Activated CD4-positive, alpha-beta T cell treated with anti-CD3 and anti-CD28 coated beads for 24 hours (primary cell): ENCODE measurements around the gene DNAAF2.
"Not testable (repeated sequence)": the region's sequence is repeated elsewhere in the genome, so short reads cannot be mapped to it uniquely, and the experiment has no call there.

Source experiments
- DNase-seq, 2 donors: peaks; one replicate each; pipeline ENCODE4 v3.0.0-alpha.2; 2020; ENCODE audit warnings: low read depth in 2 of 2

DNAAF2 gene

DNA sequence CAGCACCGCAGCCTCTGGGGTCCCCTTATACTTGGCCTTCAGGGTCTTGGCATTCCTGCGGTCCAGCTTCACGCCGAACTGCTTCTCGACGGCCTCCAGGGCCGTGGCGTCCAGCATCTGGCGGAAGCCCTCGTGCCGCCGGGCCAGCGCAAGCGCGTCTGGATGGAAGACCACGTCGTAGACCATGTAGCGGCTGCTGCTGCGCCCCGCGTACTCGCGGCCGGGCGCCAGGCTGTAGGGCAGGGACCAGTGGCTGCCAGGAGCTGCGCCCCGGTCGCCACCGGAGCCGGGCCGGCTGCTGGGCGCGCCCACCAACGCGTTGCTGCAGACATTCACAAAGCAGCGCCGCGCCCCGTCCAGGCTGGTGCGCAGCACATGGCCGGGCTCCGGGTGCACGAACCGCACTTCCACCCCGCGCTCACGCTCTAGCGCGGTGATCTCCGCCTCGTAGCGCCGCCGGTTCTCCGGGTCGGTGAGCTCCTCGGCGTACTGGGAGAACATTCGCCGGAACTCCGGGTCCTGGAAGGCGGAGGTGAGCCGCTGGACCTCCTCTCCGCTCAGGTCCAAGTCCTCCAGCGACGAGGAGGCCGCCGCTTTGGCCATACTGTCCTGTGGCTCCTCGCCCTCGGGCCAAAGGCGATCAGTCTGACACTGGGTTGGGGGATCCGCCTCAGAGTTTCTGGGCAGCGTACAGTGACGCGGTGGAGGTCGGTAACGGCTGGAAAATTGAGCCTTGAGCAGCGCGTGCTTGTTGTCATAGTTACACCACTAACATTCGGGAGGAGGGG, at the start of gene DNAAF2:
Gene DNAAF2, minus strand, starts transcription at position 698 of the 788 bp plus-strand sequence. Its CDS starts 95 bp downstream, at position 603.
- DNase-seq = peak; percentile 36 to 38

GRCh38 chr14:49679271-49679670, 44.2 kb upstream of the DNAAF2 start:
- DNase-seq = no peak

GRCh38 chr14:49677643-49678042, 42.6 kb upstream of the DNAAF2 start:
- no peak for DNase-seq

- no peak for DNase-seq
Measured at GRCh38 chr14:49673586-49673985, 38.5 kb upstream of the DNAAF2 start.

- no peak for DNase-seq
Measured at GRCh38 chr14:49670475-49670874, 35.4 kb upstream of the DNAAF2 start.

DNA sequence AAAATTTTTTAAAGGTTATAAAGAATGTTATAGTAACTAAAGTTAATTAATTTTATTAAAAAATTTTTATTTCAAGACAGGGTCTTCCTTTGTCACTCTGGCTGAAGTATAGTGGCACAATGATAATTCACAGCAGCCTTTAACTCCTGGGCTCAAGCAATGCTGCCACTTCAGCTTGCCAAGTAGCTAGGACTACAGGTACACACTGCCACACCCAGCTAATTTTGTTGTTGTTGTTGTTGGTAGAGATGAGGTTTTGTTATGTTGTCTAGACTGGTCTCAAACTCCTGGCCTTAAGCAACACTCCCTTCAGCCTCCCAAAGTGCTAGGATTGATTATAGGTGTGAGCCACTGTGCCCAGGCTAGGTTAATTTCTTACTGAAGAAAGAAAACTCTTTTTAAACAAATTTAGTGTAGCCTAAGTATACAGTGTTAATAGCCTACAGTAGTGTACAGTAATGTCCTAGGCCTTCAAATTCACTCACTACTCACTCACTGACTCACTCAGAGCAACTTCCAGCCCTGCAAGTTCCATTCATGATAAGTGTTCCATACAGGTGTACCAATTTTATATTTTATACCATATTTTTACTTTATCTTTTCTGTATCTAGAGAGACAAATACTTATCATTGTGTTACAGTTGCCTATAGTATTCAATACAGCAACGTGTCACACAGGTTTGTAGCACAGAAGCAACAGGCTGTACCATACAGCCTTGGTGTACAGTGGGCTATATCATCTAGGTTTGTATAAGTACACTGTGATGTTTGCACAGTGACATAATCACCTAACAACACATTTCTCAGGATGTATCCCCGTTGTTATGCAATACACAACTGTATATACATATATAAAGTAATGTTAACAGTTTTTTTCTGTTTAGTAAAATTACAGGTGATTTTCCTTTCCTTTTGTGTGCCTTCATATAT, 24.7 kb upstream of the DNAAF2 start:
- DNase-seq = no peak

GRCh38 chr14:49657500-49657899, 22.5 kb upstream of the DNAAF2 start:
- not testable (repeated sequence) for DNase-seq

- no peak for DNase-seq
Measured at GRCh38 chr14:49654511-49654910, 19.5 kb upstream of the DNAAF2 start.

GRCh38 chr14:49653508-49653907, 18.5 kb upstream of the DNAAF2 start:
- DNase-seq = no peak

DNA sequence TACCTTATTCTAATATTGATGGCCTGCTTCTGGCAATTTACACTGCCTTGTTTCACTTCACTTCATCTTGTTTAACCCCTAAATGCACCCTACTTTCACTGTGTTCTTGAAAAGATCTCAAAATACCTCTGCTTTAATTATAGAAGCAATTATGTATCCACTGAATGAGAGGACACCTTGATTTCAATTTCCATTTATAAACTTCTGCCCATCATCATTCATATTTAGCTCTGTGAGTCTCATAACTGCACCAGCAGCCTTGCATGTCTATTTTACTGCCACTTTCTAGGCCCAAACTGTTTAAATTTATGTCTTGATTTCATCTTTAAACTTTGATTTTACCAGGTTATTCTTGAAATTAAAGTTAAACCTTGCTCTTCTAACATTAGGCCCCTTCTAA, 7.1 kb upstream of the DNAAF2 start:
- DNase-seq = no peak

- no peak for DNase-seq
Measured at GRCh38 chr14:49641697-49642129, 6.7 kb upstream of the DNAAF2 start.

DNA sequence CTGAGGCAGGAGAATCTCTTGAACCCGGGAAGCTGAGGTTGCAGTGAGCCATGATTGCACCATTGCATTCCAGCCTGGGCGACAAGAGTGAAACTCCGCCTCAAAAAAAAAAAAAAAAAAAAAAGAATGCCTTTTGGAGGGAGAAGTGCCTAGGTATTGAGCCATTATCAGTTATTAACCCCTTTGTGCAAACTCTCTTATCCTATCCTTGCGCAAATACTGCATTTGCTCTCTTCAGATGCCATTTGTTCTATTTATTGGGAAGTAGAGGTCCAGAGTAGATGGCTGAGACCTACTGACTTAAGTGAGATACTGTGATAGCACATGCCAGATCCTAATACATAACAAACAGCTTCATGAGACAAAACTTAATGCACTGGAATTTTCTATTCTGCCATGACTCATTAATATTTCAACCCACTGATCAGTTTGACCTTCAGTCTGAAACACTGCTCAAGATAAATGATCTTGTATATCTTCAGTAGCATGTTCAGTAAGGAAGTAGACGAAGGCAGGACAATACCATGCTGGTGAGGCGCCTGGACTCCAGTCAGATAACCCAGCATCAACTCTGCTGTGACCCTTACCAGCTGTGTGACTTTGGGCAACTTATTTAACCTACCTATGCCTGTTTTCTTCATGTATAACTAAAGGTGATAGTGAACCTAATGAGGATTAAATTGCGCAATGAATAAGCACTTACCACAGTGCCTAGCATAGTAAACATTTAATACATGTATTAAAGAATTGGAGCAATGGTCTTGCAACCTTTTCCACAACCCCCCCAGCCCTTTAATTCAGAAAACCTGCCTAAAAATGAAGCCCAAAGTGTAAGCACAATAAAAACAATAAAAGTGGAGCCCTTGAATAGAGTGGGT, 5.7 kb upstream of the DNAAF2 start:
- DNase-seq = no peak

- DNase-seq = no peak
Measured at GRCh38 chr14:49637534-49638078, 2.6 kb upstream of the DNAAF2 start.

- no peak for DNase-seq
Measured at GRCh38 chr14:49636866-49637265, 1.8 kb upstream of the DNAAF2 start.

- DNase-seq = peak; percentile 91
Measured at GRCh38 chr14:49633640-49634546, 1.2 kb downstream of the DNAAF2 start.

DNA sequence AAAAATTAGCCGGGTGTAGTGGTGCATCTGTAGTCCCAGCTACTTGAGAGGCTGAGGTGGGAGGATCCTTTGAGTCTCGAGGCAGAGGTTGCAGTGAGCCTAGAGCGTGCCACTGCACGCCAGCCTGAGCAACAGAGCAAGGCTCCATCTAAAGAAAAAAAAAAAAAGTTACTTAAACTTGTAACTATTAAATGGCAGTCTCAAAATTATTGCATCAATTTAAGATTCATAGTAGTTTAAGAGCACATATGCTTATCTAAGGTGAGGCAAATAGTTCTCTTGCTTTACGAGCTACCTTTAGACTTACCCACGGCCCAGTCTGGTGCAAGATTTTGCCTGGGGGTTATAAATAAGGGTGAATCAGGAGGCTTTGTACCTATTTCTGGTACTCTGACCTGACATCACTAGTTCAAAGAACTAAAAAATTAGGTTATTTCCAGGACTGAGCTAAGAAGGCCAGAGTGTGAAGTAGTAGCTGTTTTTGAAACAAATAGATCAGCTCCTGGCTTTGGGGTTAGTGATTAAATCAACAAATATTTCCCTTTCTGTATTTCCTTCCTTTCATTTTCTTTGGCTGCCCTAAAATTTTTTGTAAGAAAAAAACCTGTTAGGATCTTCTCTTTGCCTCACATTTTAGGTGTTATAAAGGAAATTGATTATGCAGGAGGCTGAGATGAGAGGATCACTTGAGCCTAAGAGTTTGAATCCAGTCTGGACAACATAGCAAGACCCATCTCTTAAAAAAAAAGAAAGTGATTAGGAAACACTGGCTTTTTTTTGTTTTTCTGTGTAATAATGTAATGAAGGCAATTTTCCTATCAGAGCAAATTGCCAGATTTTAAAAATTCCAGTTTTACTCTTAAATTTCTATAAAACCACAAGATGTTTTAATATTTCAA, 10.9 kb downstream of the DNAAF2 start:
- DNase-seq = no peak

- no peak for DNase-seq
Measured at GRCh38 chr14:49623387-49623786, 11.7 kb downstream of the DNAAF2 start.

DNA sequence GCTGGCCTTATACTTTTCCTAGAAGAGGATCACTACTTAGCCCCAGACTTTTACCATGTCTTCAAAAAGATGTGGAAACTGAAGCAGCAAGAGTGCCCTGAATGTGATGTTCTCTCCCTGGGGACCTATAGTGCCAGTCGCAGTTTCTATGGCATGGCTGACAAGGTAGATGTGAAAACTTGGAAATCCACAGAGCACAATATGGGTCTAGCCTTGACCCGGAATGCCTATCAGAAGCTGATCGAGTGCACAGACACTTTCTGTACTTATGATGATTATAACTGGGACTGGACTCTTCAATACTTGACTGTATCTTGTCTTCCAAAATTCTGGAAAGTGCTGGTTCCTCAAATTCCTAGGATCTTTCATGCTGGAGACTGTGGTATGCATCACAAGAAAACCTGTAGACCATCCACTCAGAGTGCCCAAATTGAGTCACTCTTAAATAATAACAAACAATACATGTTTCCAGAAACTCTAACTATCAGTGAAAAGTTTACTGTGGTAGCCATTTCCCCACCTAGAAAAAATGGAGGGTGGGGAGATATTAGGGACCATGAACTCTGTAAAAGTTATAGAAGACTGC, 12.9 kb downstream of the DNAAF2 start:
- DNase-seq = no peak
